GM11168 (cell line): Measurements from ENCODE around the gene MTMR6.

ENCODE experiments used
- in situ Hi-C: fragments of 300-500 bp; cut with MboI; formaldehyde crosslinking; loops from one replicate; pipeline ENCODE4 v1.12.0; 2022; ENCODE audit warnings: low sequenced_read_pairs; ENCODE audit not compliant: unreplicated experiment

The MTMR6 gene

DNA sequence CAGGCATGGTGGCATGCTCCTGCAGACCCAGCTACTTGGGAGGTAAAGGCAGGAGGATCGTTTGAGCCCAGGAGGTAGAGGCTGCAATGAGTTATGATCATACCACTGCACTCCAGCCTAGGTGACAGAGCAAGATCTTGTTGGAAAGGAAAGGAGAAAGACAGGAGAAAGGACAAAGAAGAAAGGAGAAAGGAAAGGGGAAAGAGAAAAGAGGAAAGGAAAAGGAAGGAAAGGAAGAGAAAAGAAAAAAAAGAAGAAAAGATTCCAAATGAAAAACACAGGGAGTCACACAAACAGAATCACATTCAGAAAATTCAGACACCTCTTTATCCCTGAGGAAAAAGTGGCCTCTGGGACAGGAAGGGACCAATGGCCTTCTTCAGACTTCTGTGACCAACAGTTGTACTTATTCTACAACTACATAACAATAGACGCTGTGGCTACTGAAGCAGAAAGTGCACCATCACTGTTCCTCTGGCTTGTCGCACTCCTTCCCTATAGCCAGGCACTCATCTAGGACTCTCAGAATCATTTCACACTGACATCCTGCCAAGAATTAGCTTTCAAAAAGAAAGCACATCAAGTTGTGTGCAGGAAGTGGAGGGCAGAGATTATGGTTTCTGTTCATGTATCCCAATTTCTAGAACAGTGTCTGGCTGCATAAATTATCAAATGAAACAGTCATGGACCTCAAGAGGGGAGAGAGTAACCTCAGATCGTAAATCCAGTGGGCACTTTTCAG lies 5.9 kb downstream of the MTMR6 start:
- in situ Hi-C loops: no loop called here

DNA sequence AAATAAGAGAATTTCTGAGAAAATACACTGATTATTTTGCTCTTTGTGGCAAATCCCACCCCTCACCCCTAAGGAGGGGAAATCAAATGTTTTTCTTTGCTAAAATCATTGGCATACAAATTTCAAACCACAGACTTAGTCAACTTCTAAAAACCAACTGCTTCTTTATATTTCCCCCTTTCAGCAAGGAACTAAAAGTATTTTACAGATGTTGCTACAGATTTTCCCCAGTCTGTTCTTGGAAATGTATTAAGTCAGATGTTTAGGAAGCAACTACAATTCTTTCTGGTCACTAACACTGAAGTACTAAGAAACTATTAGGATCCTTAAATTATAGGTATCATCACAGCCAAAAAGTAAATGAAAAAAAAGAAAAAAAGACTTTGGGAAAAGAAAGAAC lies 6.9 kb downstream of the MTMR6 start:
- in situ Hi-C loops: no loop called here

GRCh38 chr13:25276748-25277147 lies 10.5 kb downstream of the MTMR6 start:
- in situ Hi-C loops: no loop called here

DNA sequence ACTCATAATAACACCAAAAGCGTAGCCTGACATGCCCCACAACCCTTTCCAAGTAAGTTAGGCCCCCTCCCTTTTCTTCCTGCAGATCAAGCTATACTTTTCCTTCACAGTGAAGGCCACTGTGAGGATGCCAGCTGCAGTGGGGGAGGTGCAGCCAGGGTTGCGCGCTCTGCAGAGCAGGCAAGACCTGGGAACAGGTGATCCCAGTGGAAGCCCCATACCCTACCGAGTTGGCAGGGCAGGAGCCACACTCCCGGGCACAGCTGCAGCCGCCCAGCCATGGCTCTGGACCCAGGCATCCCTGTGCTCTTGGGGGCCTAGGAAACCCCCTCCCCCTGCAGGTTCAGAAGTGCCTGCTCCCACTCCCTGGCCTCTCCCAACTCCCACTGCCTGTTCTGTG lies 18.7 kb downstream of the MTMR6 start:
- in situ Hi-C loops: no loop called here

GRCh38 chr13:25267715-25268114 lies 19.6 kb downstream of the MTMR6 start:
- in situ Hi-C loops: no loop called here

DNA sequence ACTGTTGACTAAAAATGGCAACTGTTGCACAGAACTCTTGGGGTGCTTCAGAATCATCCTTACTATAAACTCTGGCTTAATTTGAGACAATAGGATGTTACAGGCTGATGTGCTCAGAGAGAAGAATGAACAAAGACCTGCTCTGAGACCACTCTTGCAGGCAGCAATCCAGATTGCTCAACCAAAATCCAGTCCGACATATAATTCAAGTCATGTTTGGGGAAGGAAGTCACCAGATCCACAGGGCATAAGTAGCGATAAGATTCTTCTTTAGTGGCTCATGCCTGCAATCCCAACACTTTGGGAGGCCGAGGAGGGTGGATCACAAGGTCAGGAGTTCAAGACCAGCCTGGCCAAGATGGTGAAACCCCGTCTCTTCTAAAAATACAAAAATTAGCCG lies 20.6 kb downstream of the MTMR6 start:
- in situ Hi-C loops: no loop called here

DNA sequence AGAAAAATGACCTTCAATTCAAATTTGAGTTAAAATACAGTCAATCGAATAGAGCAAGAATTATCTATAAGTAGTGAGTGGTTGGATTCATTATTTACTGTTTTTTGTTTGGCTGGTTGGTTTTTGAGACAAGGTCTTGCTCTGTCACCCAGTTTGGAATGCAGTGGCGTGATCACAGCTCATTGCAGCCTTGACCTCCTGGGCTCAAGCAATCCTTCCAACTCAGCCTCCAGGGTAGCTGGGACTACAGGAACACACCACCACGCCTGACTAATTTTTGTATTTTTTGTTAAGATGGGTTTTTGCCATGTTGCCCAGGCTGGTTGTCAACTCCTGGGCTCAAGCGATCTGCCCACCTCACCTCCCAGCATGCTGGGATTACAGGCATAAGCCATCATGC lies 25.0 kb downstream of the MTMR6 start:
- in situ Hi-C loops: no loop called here

- in situ Hi-C loops: no loop called here
Observed at GRCh38 chr13:25253702-25254101, 33.6 kb downstream of the MTMR6 start.

GRCh38 chr13:25252752-25253151 lies 34.5 kb downstream of the MTMR6 start:
- in situ Hi-C loops: no loop called here

DNA sequence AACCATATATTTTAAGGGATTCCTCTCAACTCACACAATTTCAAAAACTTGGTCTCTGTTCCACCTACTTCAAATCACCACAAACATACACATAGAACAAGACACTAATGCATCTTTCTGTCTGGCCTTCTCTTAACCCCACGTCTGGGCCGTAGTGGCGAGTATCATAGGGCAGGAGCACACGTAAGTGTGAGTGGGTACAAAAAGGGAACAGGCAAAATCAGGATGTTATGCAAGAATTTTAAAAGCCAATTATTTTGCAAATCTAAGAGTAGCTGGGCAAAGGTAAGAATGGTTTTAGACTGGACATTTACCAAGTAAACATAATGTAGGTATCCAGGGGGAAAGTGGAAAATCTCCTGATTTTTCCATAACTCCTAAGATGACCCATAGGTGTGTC lies 35.1 kb downstream of the MTMR6 start:
- in situ Hi-C loops: no loop called here

- in situ Hi-C loops: no loop called here
Observed at GRCh38 chr13:25249001-25249543, 38.2 kb downstream of the MTMR6 start.

GRCh38 chr13:25248071-25248470 lies 39.2 kb downstream of the MTMR6 start:
- in situ Hi-C loops: no loop called here

DNA sequence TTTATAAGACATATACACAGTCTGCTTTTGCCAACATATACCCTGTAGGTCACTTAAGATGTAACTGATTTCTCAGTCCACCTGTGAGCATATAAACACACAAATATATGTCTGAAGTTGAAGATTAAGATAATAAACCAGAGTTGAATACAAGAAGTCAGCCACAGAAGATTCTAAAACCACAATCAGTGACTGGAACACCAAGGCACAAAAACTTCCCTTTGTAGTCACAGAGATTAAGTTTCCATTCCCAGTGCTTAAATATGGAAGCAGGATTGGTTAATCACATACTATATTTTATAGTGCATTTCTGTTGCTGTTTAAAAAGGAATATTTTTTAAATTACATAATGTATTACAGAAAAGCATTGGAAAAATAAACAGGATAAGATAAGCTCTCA lies 39.9 kb downstream of the MTMR6 start:
- in situ Hi-C loops: no loop called here

DNA sequence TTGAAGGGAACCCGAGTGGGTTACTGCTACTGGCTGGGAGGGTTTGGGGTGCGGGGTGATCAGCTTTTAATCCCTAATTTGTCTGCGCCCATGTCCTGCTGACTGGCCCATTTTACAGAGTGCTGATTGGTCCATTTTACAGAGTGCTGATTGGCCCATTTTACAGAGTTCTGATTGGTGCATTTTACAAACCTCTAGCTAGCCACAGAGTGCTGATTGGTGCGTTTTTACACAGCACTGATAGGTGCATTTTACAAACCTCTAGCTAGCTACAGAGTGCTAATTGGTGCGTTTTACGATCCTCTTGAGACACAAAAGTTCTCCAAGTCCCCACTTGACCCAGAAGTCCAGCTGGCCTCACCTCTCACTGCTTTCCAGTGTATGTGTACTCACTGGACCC lies 43.2 kb downstream of the MTMR6 start:
- in situ Hi-C loops: no loop called here

- in situ Hi-C loops: no loop called here
Observed at GRCh38 chr13:25242956-25243355, 44.3 kb downstream of the MTMR6 start.

DNA sequence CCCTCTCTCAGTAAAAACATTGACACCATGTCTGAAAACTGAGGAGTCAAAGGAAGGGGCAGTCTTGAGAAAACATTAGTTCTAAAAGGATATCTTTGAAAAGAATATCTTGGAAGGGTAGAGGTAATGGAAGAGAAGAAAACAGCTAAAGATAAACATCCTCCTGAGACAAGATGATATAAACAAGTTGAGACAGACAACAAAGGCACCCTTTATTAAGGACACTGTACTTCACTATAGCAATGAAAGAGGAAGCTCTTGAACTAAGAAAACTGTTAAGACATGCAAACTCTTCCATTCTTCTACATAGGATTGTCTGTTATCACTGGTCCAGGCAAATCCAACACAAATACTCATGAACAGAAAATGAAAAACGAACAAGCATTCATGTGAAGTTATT lies 46.3 kb downstream of the MTMR6 start:
- in situ Hi-C loops: no loop called here

DNA sequence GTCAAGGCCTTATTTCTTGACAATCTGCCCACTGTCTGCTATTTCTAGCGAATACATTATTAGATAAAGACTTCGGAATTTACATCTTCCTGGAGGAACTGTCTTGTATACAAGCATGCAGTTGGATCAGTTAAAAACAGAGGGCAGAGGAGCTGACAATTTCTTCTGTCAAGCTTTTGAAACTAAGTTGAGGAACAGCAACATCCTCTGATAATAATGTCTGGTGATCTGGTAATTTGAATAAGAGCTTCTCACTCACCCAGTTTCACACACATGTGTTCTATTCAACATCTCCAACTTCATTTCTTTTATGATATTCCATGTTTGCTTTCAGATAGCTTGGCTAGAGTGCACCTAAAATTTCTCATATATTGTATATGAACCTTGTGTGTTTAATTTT lies 50.2 kb downstream of the MTMR6 start:
- in situ Hi-C loops: no loop called here

DNA sequence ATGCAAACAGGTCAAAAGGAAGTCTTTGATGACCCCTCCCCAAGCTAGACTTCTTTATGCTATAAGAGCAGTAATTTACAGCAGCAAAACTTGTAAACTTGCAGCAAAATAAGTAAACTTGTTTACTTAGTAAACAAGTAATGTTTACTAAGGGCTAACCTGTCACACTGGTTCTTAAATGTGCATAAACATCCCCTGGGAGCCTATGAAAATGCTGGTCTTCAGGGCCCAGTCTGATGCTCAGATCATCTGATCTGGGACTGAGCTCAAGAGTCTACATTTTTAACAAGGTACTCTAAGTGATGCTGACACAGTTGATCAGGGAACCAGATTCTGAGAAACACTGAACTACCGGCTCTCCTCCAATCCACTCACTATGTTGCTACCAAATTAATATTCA lies 53.4 kb downstream of the MTMR6 start:
- in situ Hi-C loops: no loop called here

GRCh38 chr13:25232937-25233515 lies 54.3 kb downstream of the MTMR6 start:
- in situ Hi-C loops: no loop called here

- in situ Hi-C loops: no loop called here
Observed at GRCh38 chr13:25231517-25231916, 55.8 kb downstream of the MTMR6 start.

DNA sequence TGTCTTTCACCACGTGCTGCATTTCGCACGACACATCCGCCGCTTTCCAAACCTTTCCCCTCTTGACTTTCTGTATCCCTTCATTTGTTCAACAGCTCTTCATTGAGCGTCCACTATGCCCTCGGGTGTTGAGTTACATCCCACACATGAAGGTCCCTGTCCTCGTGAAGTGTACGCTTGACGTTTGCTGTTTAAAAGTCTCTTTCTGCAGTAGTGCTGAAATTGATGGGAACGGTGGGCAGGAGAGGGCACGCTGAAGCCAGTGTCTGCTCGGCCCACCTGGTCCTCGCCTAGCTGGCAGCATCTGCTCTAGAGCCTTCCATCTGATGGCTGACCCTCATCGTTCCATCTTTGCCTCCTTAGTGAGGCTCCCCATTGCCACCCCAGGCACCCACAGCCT lies 59.6 kb downstream of the MTMR6 start:
- in situ Hi-C loops: no loop called here

DNA sequence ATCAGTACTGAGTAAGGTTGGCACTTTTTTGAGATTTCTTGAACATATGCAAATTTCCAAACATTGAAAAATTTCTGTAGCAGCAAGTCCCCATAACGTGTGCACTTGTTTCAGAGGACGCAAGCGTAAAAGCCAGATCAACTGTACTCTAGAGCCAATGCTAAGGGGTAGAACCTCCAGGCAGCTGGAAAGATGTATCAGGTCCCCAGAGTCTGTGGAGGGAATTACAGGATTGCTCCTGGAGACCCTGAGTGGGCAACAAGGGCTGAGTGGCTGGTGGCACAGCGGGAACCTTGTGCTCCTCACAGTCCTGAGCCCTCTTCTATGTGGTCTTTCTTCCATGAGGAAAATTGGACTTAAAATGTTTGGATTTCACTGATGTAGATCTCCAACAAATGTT lies 61.3 kb downstream of the MTMR6 start:
- in situ Hi-C loops: no loop called here
